HCT116 (cell line): ENCODE measurements around the gene BICRA. TPM values are rescaled to one million over a fixed set of nuclear protein-coding genes. Genes with fewer than 3 reads are reported as not detected.

Experiments
- ATAC-seq: fragments of 200-7000 bp; cut with Tn5 transposase; 2 replicates; pipeline ENCODE4 v1.9.1; 2020; ENCODE audit warnings: mild to moderate bottlenecking, moderate library complexity
- BruUV-seq: library from RNA; stranded (reverse); fragments of 400-500 nt; replicated peaks from 2 replicates; lab custom pipeline; 2021; lab: Mats Ljungman, UMichigan
- CTCF ChIA-PET: fragments of 300-600 bp; sonication (Branson Sonifier 250); formaldehyde crosslinking; loops from one replicate; lab custom pipeline; 2021; ENCODE audit warnings: antibody characterized with exemption; lab: Charles Lee
- POLR2A ChIA-PET: fragments of 300-600, 350-600 bp; sonication (Branson Sonifier 250); formaldehyde crosslinking; loops from one replicate; lab custom pipeline; 2021; ENCODE audit warnings: antibody characterized with exemption; lab: Charles Lee
- RAD21 ChIA-PET, 2 experiments: fragments of 300-600 bp; sonication (Branson Sonifier 250); formaldehyde crosslinking; loops; one replicate each; lab custom pipeline; 2023; ENCODE audit warnings: low total read pairs in 2 of 2; ENCODE audit not compliant: uncharacterized antibody in 2 of 2, unreplicated experiment in 2 of 2, low non-redundant PET in 1 of 2; lab: Charles Lee
- DNase-seq: peaks from one replicate; pipeline ENCODE4 v3.0.0-alpha.2; 2010; ENCODE audit warnings: low read depth, low spot score
- H2AFZ ChIP-seq: fragments of 200-600 bp; shearing (Covaris generic), sonication (generic); 2 replicates; pipeline ENCODE4 v1.6.1; 2017; ENCODE audit warnings: low read depth, mixed run types, mixed read lengths, antibody characterized with exemption, low read length; ENCODE audit not compliant: poor library complexity, severe bottlenecking
- H3K27ac ChIP-seq: 2 replicates; pipeline ENCODE4 v1.5.1; 2012; ENCODE audit warnings: low read depth, low read length
- H3K27me3 ChIP-seq: fragments of 200-600 bp; sonication (generic); 2 replicates; pipeline ENCODE4 v1.6.1; 2016; ENCODE audit warnings: mixed run types, low read length, mixed read lengths; ENCODE audit not compliant: insufficient read depth
- H3K36me3 ChIP-seq, 2 experiments: fragments of 200-500 bp in 1 of 2; fragments of 200-600 bp in 1 of 2; sonication (Bioruptor generic) in 1 of 2; sonication (generic) in 1 of 2; 2 replicates each; pipeline versions ENCODE4 v1.5.1 to v1.6.1; 2014 to 2016; ENCODE audit warnings: low read length in 2 of 2, inconsistent platforms in 1 of 2, mixed read lengths in 1 of 2, mixed run types in 1 of 2; ENCODE audit not compliant: insufficient read depth in 2 of 2, control insufficient read depth in 1 of 2
- H3K4me1 ChIP-seq, 2 experiments: fragments of 200-600 bp in 1 of 2; sonication (generic) in 1 of 2; 2 replicates each; pipeline versions ENCODE4 v1.5.1 to v1.6.1; 2012 to 2017; ENCODE audit warnings: low read length in 2 of 2, inconsistent platforms in 1 of 2, mild to moderate bottlenecking in 1 of 2, mixed read lengths in 1 of 2, mixed run types in 1 of 2, moderate library complexity in 1 of 2; ENCODE audit not compliant: insufficient read depth in 2 of 2, control insufficient read depth in 1 of 2
- H3K4me2 ChIP-seq: fragments of 200-600 bp; sonication (generic); 2 replicates; pipeline ENCODE4 v1.6.1; 2017; ENCODE audit warnings: mixed run types, low read length, mixed read lengths
- H3K4me3 ChIP-seq, 2 experiments: fragments of 200-600 bp in 1 of 2; sonication (generic) in 1 of 2; replicated peaks in 1 of 2; 2 replicates each; pipeline ENCODE4 v1.5.1; 2011 to 2016; ENCODE audit warnings: low read length in 2 of 2, control low read depth in 1 of 2, low read depth in 1 of 2, mild to moderate bottlenecking in 1 of 2, mixed read lengths in 1 of 2, mixed run types in 1 of 2
- H3K79me2 ChIP-seq: fragments of 200-600 bp; sonication (generic); 2 replicates; pipeline ENCODE4 v1.6.1; 2017; ENCODE audit warnings: mild to moderate bottlenecking, mixed run types, low read length, moderate library complexity, mixed read lengths; ENCODE audit not compliant: insufficient read depth
- H3K9ac ChIP-seq: fragments of 200-600 bp; sonication (generic); 2 replicates; pipeline ENCODE4 v1.6.1; 2016; ENCODE audit warnings: low read length, mixed read lengths
- H3K9me2 ChIP-seq: fragments of 200-600 bp; sonication (generic), shearing (Covaris generic); 2 replicates; pipeline ENCODE4 v1.6.1; 2017; ENCODE audit warnings: mixed run types, mild to moderate bottlenecking, moderate library complexity; ENCODE audit not compliant: insufficient read depth
- H3K9me3 ChIP-seq, 2 experiments: fragments of 200-500 bp in 1 of 2; fragments of 200-600 bp in 1 of 2; sonication (Bioruptor generic) in 1 of 2; sonication (generic) in 1 of 2; 2 replicates each; pipeline ENCODE4 v1.6.1; 2014 to 2017; ENCODE audit warnings: low read length in 2 of 2, mixed read lengths in 2 of 2, inconsistent platforms in 1 of 2, low read depth in 1 of 2, mild to moderate bottlenecking in 1 of 2, mixed run types in 1 of 2, moderate library complexity in 1 of 2; ENCODE audit not compliant: control insufficient read depth in 1 of 2, insufficient read depth in 1 of 2
- H4K20me1 ChIP-seq: fragments of 200-600 bp; sonication (generic), shearing (Covaris generic); 2 replicates; pipeline ENCODE4 v1.6.1; 2017; ENCODE audit warnings: mixed run types, mild to moderate bottlenecking, moderate library complexity; ENCODE audit not compliant: insufficient read depth
- CEBPB ChIP-seq: IDR thresholded peaks from 2 replicates; pipeline ENCODE4 v1.6.1; 2012; ENCODE audit warnings: low read depth
- EGR1 ChIP-seq: IDR thresholded peaks from 2 replicates; pipeline ENCODE4 v1.6.1; 2012; ENCODE audit warnings: low read depth
- ELF1 ChIP-seq: IDR thresholded peaks from 2 replicates; pipeline ENCODE4 v1.6.1; 2012; ENCODE audit warnings: low read depth, borderline replicate concordance
- EZH2phosphoT487 ChIP-seq: fragments of 200-600 bp; IDR thresholded peaks from 2 replicates; pipeline ENCODE4 v1.6.1; 2018; ENCODE audit warnings: antibody characterized with exemption, borderline replicate concordance
- JUND ChIP-seq: IDR thresholded peaks from 2 replicates; pipeline ENCODE4 v1.6.1; 2012
- POLR2AphosphoS5 ChIP-seq: IDR thresholded peaks from 2 replicates; pipeline ENCODE4 v1.6.1; 2011; ENCODE audit warnings: mild to moderate bottlenecking, low read depth, low read length, moderate library complexity
- SP1 ChIP-seq: IDR thresholded peaks from 2 replicates; pipeline ENCODE4 v1.6.1; 2012; ENCODE audit warnings: low read depth
- SRF ChIP-seq: IDR thresholded peaks from 2 replicates; pipeline ENCODE4 v1.6.1; 2012; ENCODE audit warnings: low read depth
- TCF7L2 ChIP-seq: IDR thresholded peaks from 2 replicates; pipeline ENCODE4 v1.7.0; 2011; ENCODE audit warnings: borderline replicate concordance, inconsistent platforms; ENCODE audit not compliant: insufficient read depth, insufficient read length; ENCODE audit errors: extremely low read depth
- YY1 ChIP-seq: IDR thresholded peaks from 2 replicates; pipeline ENCODE4 v1.6.1; 2011; ENCODE audit warnings: low read length, low read depth, moderate library complexity, mild to moderate bottlenecking; ENCODE audit not compliant: insufficient replicate concordance; ENCODE audit errors: extremely low read depth
- ZFX ChIP-seq: fragments of 450-650 bp; IDR thresholded peaks from 2 replicates; pipeline ENCODE4 v1.6.1; 2017
- ZNF274 ChIP-seq: fragments of 200-500 bp; sonication (Bioruptor generic); IDR thresholded peaks from 2 replicates; pipeline ENCODE4 v1.6.1; 2014; ENCODE audit warnings: mild to moderate bottlenecking, low read depth, low read length, inconsistent platforms
- intact Hi-C: fragments of 100-400 bp; cut with micrococcal nuclease; formaldehyde crosslinking; loops from 2 replicates; pipeline ENCODE4 v1.10.0; 2022
- total RNA-seq: library from RNA; stranded (reverse); gene quantifications from one replicate; pipeline ENCODE4 v1.2.1, GENCODE V29; 2021; ENCODE audit not compliant: unreplicated experiment
- TF ChIP-seq, protein P1 (sequence below): IDR thresholded peaks from 2 replicates; pipeline ENCODE4 v1.6.1; 2012; ENCODE audit warnings: low read depth
- TF ChIP-seq, protein P2 (sequence below): IDR thresholded peaks from 2 replicates; pipeline ENCODE4 v1.6.1; 2011; ENCODE audit warnings: mild to moderate bottlenecking, low read length, moderate library complexity; ENCODE audit not compliant: insufficient replicate concordance; ENCODE audit errors: extremely low read depth
- TF ChIP-seq, protein P3 (sequence below): IDR thresholded peaks from 2 replicates; pipeline ENCODE4 v1.6.1; 2012

Gene BICRA
- total RNA-seq, 1 experiment from 2014 or later: 11.3 TPM

DNA sequence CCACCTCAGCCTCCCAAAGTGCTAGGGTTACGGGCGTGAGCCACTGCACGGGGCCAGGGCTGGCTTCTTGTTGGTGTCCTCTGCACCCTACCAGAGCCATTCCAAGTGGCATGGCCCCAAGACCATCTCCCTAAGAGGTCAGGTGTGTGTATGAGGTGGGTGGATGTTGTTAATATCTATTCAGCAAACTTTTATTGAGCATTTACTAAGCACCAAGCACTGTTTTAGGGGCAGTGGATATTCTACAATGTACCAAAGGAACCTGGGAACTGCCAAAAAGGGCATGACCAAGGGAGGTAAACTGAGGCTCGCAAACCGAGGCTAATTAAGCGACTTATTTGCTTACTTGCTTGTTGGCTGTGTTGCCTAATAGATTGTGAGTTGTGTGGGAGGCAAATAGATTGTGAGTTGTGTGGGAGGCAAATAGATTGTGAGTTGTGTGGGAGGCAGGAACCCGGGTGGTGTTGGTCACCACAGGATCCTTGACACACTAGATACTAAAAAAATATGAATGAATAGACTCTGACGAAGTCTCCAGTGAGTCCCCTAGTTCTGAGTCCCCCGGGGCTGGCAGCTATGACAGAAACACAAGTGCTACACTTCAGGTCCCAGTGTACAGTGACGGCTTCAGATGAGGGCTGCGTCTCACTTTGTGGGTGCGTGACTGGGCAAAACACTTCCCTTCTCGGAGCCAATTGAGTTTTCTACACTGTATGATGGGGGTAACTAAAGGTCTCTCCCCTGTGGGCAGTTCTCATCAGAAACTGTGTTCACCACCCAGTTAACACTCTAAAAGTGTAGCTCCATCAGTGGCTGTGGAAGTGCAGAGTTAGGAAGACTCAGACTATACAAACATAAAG lies 5.0 kb upstream of the BICRA start:
- H3K9me3 ChIP-seq: no peaks in the 10 kb centered on the region
- H4K20me1 ChIP-seq: no peaks in the 10 kb centered on the region
- CTCF ChIA-PET: no interaction called here
- no peak overlapping the region for H2AFZ ChIP-seq
- peaks cover 18 to 30% of the 10 kb centered on the region in 2 experiments for H3K4me1 ChIP-seq
- no peak for TF ChIP-seq CEBPB
- TF ChIP-seq, protein P1, sequence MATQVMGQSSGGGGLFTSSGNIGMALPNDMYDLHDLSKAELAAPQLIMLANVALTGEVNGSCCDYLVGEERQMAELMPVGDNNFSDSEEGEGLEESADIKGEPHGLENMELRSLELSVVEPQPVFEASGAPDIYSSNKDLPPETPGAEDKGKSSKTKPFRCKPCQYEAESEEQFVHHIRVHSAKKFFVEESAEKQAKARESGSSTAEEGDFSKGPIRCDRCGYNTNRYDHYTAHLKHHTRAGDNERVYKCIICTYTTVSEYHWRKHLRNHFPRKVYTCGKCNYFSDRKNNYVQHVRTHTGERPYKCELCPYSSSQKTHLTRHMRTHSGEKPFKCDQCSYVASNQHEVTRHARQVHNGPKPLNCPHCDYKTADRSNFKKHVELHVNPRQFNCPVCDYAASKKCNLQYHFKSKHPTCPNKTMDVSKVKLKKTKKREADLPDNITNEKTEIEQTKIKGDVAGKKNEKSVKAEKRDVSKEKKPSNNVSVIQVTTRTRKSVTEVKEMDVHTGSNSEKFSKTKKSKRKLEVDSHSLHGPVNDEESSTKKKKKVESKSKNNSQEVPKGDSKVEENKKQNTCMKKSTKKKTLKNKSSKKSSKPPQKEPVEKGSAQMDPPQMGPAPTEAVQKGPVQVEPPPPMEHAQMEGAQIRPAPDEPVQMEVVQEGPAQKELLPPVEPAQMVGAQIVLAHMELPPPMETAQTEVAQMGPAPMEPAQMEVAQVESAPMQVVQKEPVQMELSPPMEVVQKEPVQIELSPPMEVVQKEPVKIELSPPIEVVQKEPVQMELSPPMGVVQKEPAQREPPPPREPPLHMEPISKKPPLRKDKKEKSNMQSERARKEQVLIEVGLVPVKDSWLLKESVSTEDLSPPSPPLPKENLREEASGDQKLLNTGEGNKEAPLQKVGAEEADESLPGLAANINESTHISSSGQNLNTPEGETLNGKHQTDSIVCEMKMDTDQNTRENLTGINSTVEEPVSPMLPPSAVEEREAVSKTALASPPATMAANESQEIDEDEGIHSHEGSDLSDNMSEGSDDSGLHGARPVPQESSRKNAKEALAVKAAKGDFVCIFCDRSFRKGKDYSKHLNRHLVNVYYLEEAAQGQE: no peak
- TF ChIP-seq ZNF274: no peak
- TF ChIP-seq, protein P2, sequence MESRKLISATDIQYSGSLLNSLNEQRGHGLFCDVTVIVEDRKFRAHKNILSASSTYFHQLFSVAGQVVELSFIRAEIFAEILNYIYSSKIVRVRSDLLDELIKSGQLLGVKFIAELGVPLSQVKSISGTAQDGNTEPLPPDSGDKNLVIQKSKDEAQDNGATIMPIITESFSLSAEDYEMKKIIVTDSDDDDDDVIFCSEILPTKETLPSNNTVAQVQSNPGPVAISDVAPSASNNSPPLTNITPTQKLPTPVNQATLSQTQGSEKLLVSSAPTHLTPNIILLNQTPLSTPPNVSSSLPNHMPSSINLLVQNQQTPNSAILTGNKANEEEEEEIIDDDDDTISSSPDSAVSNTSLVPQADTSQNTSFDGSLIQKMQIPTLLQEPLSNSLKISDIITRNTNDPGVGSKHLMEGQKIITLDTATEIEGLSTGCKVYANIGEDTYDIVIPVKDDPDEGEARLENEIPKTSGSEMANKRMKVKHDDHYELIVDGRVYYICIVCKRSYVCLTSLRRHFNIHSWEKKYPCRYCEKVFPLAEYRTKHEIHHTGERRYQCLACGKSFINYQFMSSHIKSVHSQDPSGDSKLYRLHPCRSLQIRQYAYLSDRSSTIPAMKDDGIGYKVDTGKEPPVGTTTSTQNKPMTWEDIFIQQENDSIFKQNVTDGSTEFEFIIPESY: no peak
- TF ChIP-seq SP1: no peak
- TF ChIP-seq YY1: no peak
- no peak for TF ChIP-seq JUND
- no peak for TF ChIP-seq ELF1
- TF ChIP-seq, protein P3, sequence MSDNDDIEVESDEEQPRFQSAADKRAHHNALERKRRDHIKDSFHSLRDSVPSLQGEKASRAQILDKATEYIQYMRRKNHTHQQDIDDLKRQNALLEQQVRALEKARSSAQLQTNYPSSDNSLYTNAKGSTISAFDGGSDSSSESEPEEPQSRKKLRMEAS: no peak
- TF ChIP-seq TCF7L2: no peak
- TF ChIP-seq ZFX: no peak
- no peak for TF ChIP-seq EZH2phosphoT487
- no peak for TF ChIP-seq EGR1
- TF ChIP-seq SRF: no peak
- TF ChIP-seq POLR2AphosphoS5: no peak
- TF ChIP-seq, all 23 proteins: peak for 0
- H3K27ac ChIP-seq: no peak overlapping the region
- ChIA-PET POLR2A (no interaction called here), RAD21 (no interaction called here)
- no peaks in the 10 kb centered on the region for H3K9me2 ChIP-seq
- no peak overlapping the region for H3K4me3 ChIP-seq
- intact Hi-C loops: loop anchor here (5.0 to 10.0 kb wide), 2 partner anchors 93 to 159 kb away; no protein-coding TSS in a partner anchor
- no TSS peak for BruUV-seq
- ATAC-seq: no peak
- no peaks in the 10 kb centered on the region; the same call in 1 of the 2 replicates for H3K79me2 ChIP-seq
- H3K27me3 ChIP-seq: no peaks in the 10 kb centered on the region
- DNase-seq: no peak
- no peaks in the 10 kb centered on the region for H3K36me3 ChIP-seq
- no peak overlapping the region for H3K4me2 ChIP-seq
- H3K9ac ChIP-seq: no peak overlapping the region
